Ishikawa (cell line): ENCODE data around the gene SHB.

ENCODE experiments used
- CEBPB ChIP-seq: IDR thresholded peaks from 2 replicates; pipeline ENCODE4 v1.6.1; 2012
- CREB1 ChIP-seq: IDR thresholded peaks from 2 replicates; pipeline ENCODE4 v1.6.1; 2012; ENCODE audit warnings: low read depth
- EP300 ChIP-seq: IDR thresholded peaks from 2 replicates; pipeline ENCODE4 v1.6.1; 2012; ENCODE audit warnings: borderline replicate concordance
- RAD21 ChIP-seq: IDR thresholded peaks from 2 replicates; pipeline ENCODE4 v1.6.1; 2012; ENCODE audit warnings: low read depth
- YY1 ChIP-seq: IDR thresholded peaks from 2 replicates; pipeline ENCODE4 v1.6.1; 2012; ENCODE audit warnings: low read depth
- TF ChIP-seq, protein P1 (sequence below): IDR thresholded peaks from 2 replicates; pipeline ENCODE4 v1.6.1; 2012

DNA sequence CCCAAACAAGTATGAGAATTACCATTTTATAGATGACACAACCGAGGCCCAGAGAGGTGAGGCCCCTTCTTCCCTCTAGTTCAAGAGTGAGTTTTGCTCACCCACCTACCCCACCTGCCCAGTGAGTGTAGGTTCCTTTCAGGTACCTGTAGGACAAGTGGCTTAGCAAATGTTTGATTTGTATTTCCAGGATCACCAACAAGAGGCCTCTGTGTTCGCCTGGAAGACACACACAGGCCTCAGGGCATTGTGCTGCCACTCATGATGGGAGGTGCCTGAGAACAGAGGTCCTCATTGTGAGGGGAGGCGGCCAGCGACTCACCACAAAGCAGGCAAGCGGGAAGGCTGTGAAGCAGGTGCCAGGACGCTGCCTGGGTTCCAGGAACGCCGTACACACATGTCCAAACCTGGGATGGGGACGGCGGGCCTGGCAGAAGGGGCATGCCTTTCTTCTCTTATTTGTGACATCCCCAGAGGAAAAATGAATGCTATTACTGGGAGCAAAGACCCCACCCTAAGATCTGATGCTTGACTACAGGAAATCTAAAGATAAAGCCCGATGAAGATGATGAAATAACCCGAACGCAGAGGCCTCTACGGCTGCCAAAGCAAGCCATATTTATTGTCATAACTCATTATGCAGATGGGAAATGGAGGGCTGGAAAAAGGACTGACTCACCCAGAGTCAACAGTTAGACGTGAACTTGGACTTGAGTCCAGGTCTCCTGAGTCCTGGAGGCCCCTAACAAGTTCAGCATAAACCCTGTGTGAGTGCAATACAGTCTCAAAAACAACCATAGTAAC lies 104.9 kb downstream of the SHB start:
- TF ChIP-seq EP300 (no peak), CREB1 (no peak), RAD21 (no peak), CEBPB (no peak), YY1 (no peak)
- TF ChIP-seq, protein P1, sequence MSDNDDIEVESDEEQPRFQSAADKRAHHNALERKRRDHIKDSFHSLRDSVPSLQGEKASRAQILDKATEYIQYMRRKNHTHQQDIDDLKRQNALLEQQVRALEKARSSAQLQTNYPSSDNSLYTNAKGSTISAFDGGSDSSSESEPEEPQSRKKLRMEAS: no peak
